GM21381 (cell line): ENCODE data around the gene SYNPO.

ENCODE experiments used
- ATAC-seq: cut with Tn5 transposase; IDR thresholded peaks from one replicate; pipeline ENCODE4 v1.9.1; 2021; ENCODE audit warnings: mild to moderate bottlenecking, moderate library complexity; ENCODE audit not compliant: unreplicated experiment

The SYNPO gene

GRCh38 chr5:150623878-150624216 lies 16.6 kb upstream of the SYNPO start:
- ATAC-seq, result no peak

GRCh38 chr5:150624334-150625163 lies 15.9 kb upstream of the SYNPO start:
- ATAC-seq, result peak; percentile 31

GRCh38 chr5:150625164-150625535 lies 15.3 kb upstream of the SYNPO start:
- ATAC-seq, result no peak

- peak; percentile 43 for ATAC-seq
These were observed 14.4 kb upstream of the SYNPO start for GRCh38 chr5:150625831-150626746.

GRCh38 chr5:150626853-150627276 lies 13.6 kb upstream of the SYNPO start:
- no peak for ATAC-seq

- no peak for ATAC-seq
These were observed 12.5 kb upstream of the SYNPO start for GRCh38 chr5:150627731-150628545.

GRCh38 chr5:150628936-150629485 lies 11.4 kb upstream of the SYNPO start:
- no peak for ATAC-seq

- ATAC-seq, result no peak
These were observed 10.4 kb upstream of the SYNPO start for GRCh38 chr5:150630016-150630415.

GRCh38 chr5:150630461-150631325 lies 9.8 kb upstream of the SYNPO start:
- no peak for ATAC-seq

- no peak for ATAC-seq
These were observed 9.1 kb upstream of the SYNPO start for GRCh38 chr5:150631326-150631701.

GRCh38 chr5:150632305-150633160 lies 7.9 kb upstream of the SYNPO start:
- ATAC-seq, result no peak

- ATAC-seq, result no peak
These were observed 7.0 kb upstream of the SYNPO start for GRCh38 chr5:150633429-150633828.

GRCh38 chr5:150636391-150637244 lies 3.8 kb upstream of the SYNPO start:
- ATAC-seq, result no peak

GRCh38 chr5:150637245-150638052 lies 3.0 kb upstream of the SYNPO start:
- no peak for ATAC-seq

GRCh38 chr5:150638053-150638444 lies 2.4 kb upstream of the SYNPO start:
- no peak for ATAC-seq

GRCh38 chr5:150638488-150639376 lies 1.7 kb upstream of the SYNPO start:
- ATAC-seq, result no peak
